ENCODE data around the gene TBC1D2B. TPM values are rescaled to one million over a fixed set of nuclear protein-coding genes. Genes with fewer than 3 reads are reported as not detected.

Gene TBC1D2B
- total and polyA plus RNA-seq, 2 experiments from 2014 or later, result 24.8 to 38.4 TPM

DNA sequence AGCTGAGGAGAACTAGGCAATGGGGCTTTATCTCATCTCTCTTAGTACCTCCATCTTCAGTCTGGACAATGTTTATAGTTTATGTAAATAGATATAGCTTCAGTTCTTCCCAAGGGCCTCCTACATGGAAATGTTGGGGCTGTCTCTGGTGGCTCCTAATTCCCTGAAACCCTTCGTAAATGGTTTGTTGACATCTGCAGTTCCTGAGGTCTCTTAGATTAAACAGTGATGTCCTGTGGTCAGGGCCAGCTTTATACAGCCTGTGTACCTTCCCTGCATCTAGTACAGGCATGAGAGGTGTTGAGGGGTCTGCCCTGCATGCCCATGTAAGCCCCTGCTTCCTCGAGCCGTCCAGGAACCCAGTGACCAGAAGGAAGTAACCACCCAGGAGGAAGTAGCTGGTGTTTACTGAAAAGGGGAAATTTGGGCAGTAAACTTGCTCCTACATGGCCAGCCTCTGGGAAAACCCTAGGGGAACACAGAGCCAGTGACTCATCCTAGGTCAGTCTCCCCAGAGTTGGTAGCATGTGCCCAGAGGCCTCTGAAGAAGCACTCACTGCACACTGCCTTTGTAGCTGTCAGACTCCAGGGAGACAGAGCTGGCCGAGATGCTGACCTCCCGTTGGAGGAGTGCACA is 4.7 kb upstream of the TBC1D2B start:
- H3K9me3 ChIP-seq (ENCODE audit: low read depth), result no peaks in the 10 kb centered on the region
- no peaks in the 10 kb centered on the region for H3K9me2 ChIP-seq (replicated peaks; ENCODE audit: insufficient read depth)
- peak overlapping the region; percentile 60 for H3K27ac ChIP-seq
- H3K27me3 ChIP-seq, result no peaks in the 10 kb centered on the region
- TF ChIP-seq EZH2 (IDR thresholded peaks at IDR 0.05; ENCODE audit: borderline replicate concordance) (no peak), EZH2phosphoT487 (IDR thresholded peaks at IDR 0.05; ENCODE audit: low read depth, severe bottlenecking, unreplicated experiment) (no peak)
- TF ChIP-seq, protein P1, sequence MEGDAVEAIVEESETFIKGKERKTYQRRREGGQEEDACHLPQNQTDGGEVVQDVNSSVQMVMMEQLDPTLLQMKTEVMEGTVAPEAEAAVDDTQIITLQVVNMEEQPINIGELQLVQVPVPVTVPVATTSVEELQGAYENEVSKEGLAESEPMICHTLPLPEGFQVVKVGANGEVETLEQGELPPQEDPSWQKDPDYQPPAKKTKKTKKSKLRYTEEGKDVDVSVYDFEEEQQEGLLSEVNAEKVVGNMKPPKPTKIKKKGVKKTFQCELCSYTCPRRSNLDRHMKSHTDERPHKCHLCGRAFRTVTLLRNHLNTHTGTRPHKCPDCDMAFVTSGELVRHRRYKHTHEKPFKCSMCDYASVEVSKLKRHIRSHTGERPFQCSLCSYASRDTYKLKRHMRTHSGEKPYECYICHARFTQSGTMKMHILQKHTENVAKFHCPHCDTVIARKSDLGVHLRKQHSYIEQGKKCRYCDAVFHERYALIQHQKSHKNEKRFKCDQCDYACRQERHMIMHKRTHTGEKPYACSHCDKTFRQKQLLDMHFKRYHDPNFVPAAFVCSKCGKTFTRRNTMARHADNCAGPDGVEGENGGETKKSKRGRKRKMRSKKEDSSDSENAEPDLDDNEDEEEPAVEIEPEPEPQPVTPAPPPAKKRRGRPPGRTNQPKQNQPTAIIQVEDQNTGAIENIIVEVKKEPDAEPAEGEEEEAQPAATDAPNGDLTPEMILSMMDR (IDR thresholded peaks at IDR 0.05; ENCODE audit: poor library complexity), result no peak
- WGBS (ENCODE audit: low lambda C conversion rate, missing lambda C conversion rate), result 50% methylated on average over 5 of the region's 5 CpGs
- H3K4me3 ChIP-seq, result no peak overlapping the region
- no peak overlapping the region for H3K4me2 ChIP-seq
- no peak for DNase-seq (ENCODE audit: low spot score)
- no peaks in the 10 kb centered on the region for H4K20me1 ChIP-seq (ENCODE audit: insufficient read depth, poor library complexity, severe bottlenecking)
- H3K79me2 ChIP-seq, result peaks cover under 1% of the 10 kb centered on the region
- no peak overlapping the region for H2AFZ ChIP-seq
- H3K36me3 ChIP-seq (replicated peaks; ENCODE audit: insufficient read depth, low read depth), result no peaks in the 10 kb centered on the region
- H3K4me1 ChIP-seq (ENCODE audit: insufficient read depth), result peaks cover 21% of the 10 kb centered on the region

DNA sequence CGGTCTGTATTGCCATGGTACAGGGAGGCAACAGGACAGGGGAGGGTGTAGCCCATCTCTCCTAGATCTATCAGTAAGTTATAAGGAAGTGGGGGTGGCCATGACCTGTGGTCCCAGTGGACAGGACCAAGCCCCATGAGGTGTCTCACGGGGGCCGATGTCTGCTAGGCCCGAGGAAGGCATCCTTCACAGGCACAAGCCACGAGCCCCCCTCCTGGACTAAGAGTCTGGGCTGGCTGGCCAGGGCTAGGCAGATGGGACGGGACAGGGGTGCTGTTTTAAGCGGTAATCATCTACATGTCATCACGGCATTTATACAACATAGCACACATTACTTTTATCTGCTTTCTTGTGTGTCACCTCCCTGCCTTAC is 2.6 kb upstream of the TBC1D2B start:
- Histone ChIP-seq H3K4me2 (no peak overlapping the region), H4K20me1 (ENCODE audit: insufficient read depth, poor library complexity, severe bottlenecking) (no peaks in the 10 kb centered on the region), H3K4me3 (no peak overlapping the region), H3K9me3 (ENCODE audit: low read depth) (no peaks in the 10 kb centered on the region), H3K9me2 (replicated peaks; ENCODE audit: insufficient read depth) (no peaks in the 10 kb centered on the region), H2AFZ (no peak overlapping the region), H3K4me1 (ENCODE audit: insufficient read depth) (peaks cover 35% of the 10 kb centered on the region), H3K79me2 (peaks cover 20% of the 10 kb centered on the region), H3K27ac (peak overlapping the region; percentile 53), H3K27me3 (no peaks in the 10 kb centered on the region), H3K36me3 (replicated peaks; ENCODE audit: insufficient read depth, low read depth) (no peaks in the 10 kb centered on the region)
- TF ChIP-seq EZH2phosphoT487 (IDR thresholded peaks at IDR 0.05; ENCODE audit: low read depth, severe bottlenecking, unreplicated experiment) (no peak), EZH2 (IDR thresholded peaks at IDR 0.05; ENCODE audit: borderline replicate concordance) (no peak)
- TF ChIP-seq, protein P1 (IDR thresholded peaks at IDR 0.05; ENCODE audit: poor library complexity), result no peak
- DNase-seq (ENCODE audit: low spot score), result no peak
- 93% methylated on average over 8 of the region's 8 CpGs for WGBS (ENCODE audit: low lambda C conversion rate, missing lambda C conversion rate)

DNA sequence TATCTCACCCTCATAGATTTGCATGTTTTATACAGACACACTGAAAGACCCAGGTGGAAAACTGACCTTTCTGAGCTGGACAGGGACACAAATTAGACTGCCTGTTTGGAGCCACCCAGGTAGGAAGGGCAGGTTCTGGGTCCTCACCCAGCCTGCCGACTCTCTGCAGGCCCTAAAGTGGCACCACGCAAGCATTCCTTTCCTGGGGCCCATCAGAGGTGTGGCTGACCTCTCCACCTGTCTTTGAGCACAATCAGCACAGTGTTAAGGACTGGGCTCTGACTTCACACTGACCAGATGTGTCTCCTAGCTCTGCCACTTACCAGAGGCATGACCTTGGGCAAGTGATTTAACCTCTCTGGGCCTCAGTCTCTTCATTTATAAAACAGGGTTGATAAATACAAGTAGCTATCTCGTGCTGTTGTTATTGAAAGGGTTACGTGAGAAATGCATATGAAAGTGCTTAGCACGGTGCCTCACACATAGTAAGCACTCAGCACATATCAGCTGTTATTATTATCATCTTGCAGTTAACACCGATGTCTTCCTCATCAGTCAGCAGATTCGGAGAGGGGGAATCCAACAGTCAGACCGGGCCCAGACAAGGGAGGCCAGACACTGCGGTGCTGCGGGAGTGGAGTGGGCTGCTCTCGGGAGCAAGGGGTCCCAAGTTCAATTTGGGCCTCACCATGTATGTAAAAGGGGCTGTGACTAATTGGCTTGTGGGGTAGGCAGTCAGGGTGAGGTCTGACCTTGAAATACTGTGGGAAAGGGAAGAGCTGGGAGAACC is 2.0 kb upstream of the TBC1D2B start:
- no peak overlapping the region for H3K4me2 ChIP-seq
- peaks cover 35% of the 10 kb centered on the region for H3K4me1 ChIP-seq (ENCODE audit: insufficient read depth)
- H3K27ac ChIP-seq, result peak overlapping the region; percentile 53
- DNase-seq (ENCODE audit: low spot score), result no peak
- no peaks in the 10 kb centered on the region for H3K36me3 ChIP-seq (replicated peaks; ENCODE audit: insufficient read depth, low read depth)
- H3K79me2 ChIP-seq, result peaks cover 25% of the 10 kb centered on the region
- H3K27me3 ChIP-seq, result no peaks in the 10 kb centered on the region
- no peak for TF ChIP-seq EZH2 (IDR thresholded peaks at IDR 0.05; ENCODE audit: borderline replicate concordance)
- TF ChIP-seq EZH2phosphoT487 (IDR thresholded peaks at IDR 0.05; ENCODE audit: low read depth, severe bottlenecking, unreplicated experiment), result no peak
- TF ChIP-seq, protein P1 (IDR thresholded peaks at IDR 0.05; ENCODE audit: poor library complexity), result no peak
- no peaks in the 10 kb centered on the region for H3K9me2 ChIP-seq (replicated peaks; ENCODE audit: insufficient read depth)
- 86% methylated on average over 11 of the region's 11 CpGs for WGBS (ENCODE audit: low lambda C conversion rate, missing lambda C conversion rate)
- H2AFZ ChIP-seq, result no peak overlapping the region
- no peaks in the 10 kb centered on the region for H3K9me3 ChIP-seq (ENCODE audit: low read depth)
- H4K20me1 ChIP-seq (ENCODE audit: insufficient read depth, poor library complexity, severe bottlenecking), result no peaks in the 10 kb centered on the region
- no peak overlapping the region for H3K4me3 ChIP-seq
